Upper lobe of right lung (tissue), 1 donor: ENCODE measurements around the gene LRRC66. TPM values are rescaled to one million over a fixed set of nuclear protein-coding genes. Genes with fewer than 3 reads are reported as not detected.

Experiments
- ATAC-seq: fragments of 200-7000 bp; cut with Tn5 transposase; one replicate; pipeline ENCODE4 v1.9.1; 2020; ENCODE audit warnings: mild to moderate bottlenecking, moderate library complexity
- DNase-seq: peaks from one replicate; pipeline ENCODE4 v3.0.0-alpha.2; 2020
- H3K27ac ChIP-seq: fragments of 200-600 bp; one replicate; pipeline ENCODE4 v1.8.0; 2022
- H3K27me3 ChIP-seq: fragments of 200-600 bp; one replicate; pipeline ENCODE4 v1.8.0; 2022; ENCODE audit warnings: mild to moderate bottlenecking
- H3K36me3 ChIP-seq: fragments of 200-600 bp; one replicate; pipeline ENCODE4 v1.8.0; 2022
- H3K4me1 ChIP-seq: fragments of 200-600 bp; one replicate; pipeline ENCODE4 v1.8.0; 2022
- H3K4me3 ChIP-seq: fragments of 200-600 bp; one replicate; pipeline ENCODE4 v1.8.0; 2022; ENCODE audit warnings: mild to moderate bottlenecking
- H3K9me3 ChIP-seq: fragments of 200-600 bp; one replicate; pipeline ENCODE4 v1.8.0; 2022
- intact Hi-C: fragments of 100-400 bp; cut with DNase I; formaldehyde crosslinking; loops from one replicate; pipeline ENCODE4 v1.11.0; 2022
- total RNA-seq: library from RNA; stranded (reverse); fragmentation: NEBNext Ultra II Directional; extraction: Animal tissue kit (Norgen Biotek cat#: 25700); gene quantifications from one replicate; pipeline ENCODE4 v1.2.1, GENCODE V29; 2021
- TF ChIP-seq, protein P1 (sequence below): fragments of 200-600 bp; IDR thresholded peaks from one replicate; pipeline ENCODE4 v1.8.0; 2022; ENCODE audit warnings: antibody characterized with exemption
- donor health status: DM: no; HTN: yes; CAD: no; lungs with severe emphysema.

Gene LRRC66
- total RNA-seq, 1 donor from 2014 or later = 0.12 TPM

DNA sequence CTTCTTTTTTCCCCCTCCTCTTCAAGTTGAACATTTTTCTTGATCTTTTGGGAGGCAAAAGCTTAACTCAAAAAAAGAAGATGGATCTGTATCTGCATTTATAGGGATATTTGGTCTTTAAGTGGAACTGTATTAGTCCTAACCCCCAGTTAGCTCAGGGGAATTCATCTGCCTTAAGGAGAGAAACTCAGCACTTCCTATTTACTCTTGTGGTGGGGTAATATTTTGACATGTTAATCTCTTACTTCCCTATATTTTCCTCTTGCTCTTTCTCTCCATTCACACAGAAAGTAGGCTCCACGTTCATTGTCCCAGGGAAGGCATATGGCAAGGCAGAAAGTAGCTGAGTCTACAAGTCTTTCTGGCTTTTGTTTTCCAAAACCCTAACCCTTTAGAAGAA lies 5.3 kb downstream of the LRRC66 start:
- Histone ChIP-seq H3K4me3 (no peak overlapping the region), H3K36me3 (no peaks in the 10 kb centered on the region), H3K4me1 (no peaks in the 10 kb centered on the region), H3K9me3 (no peaks in the 10 kb centered on the region), H3K27me3 (no peaks in the 10 kb centered on the region), H3K27ac (no peak overlapping the region)
- DNase-seq = no peak
- intact Hi-C loops = no loop called here
- ATAC-seq = peak; percentile 46
- TF ChIP-seq, protein P1, sequence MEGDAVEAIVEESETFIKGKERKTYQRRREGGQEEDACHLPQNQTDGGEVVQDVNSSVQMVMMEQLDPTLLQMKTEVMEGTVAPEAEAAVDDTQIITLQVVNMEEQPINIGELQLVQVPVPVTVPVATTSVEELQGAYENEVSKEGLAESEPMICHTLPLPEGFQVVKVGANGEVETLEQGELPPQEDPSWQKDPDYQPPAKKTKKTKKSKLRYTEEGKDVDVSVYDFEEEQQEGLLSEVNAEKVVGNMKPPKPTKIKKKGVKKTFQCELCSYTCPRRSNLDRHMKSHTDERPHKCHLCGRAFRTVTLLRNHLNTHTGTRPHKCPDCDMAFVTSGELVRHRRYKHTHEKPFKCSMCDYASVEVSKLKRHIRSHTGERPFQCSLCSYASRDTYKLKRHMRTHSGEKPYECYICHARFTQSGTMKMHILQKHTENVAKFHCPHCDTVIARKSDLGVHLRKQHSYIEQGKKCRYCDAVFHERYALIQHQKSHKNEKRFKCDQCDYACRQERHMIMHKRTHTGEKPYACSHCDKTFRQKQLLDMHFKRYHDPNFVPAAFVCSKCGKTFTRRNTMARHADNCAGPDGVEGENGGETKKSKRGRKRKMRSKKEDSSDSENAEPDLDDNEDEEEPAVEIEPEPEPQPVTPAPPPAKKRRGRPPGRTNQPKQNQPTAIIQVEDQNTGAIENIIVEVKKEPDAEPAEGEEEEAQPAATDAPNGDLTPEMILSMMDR = no peak

DNA sequence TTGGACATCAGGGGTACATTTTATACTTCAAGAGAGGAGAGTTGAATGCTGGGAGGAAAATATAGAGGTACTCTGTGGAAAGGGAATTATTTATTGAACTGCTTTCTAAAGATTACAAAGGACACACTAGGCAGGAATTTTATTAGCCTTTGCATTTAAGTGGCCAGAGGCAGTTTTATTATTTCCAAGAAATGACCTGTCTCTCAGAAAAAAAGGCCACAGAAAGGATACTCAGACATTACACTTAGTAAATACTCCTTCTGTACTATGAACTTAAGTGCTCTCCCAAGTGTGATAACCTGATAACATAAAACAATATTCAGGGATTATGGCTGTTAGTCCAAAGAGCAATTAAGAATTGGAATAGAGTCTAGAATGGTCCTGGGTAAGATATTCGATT lies 7.5 kb downstream of the LRRC66 start:
- Histone ChIP-seq H3K36me3 (no peaks in the 10 kb centered on the region), H3K4me3 (no peak overlapping the region), H3K27ac (no peak overlapping the region), H3K4me1 (no peaks in the 10 kb centered on the region), H3K27me3 (no peaks in the 10 kb centered on the region), H3K9me3 (no peaks in the 10 kb centered on the region)
- DNase-seq = no peak
- TF ChIP-seq, protein P1 = no peak
- intact Hi-C loops = no loop called here
- no peak for ATAC-seq

DNA sequence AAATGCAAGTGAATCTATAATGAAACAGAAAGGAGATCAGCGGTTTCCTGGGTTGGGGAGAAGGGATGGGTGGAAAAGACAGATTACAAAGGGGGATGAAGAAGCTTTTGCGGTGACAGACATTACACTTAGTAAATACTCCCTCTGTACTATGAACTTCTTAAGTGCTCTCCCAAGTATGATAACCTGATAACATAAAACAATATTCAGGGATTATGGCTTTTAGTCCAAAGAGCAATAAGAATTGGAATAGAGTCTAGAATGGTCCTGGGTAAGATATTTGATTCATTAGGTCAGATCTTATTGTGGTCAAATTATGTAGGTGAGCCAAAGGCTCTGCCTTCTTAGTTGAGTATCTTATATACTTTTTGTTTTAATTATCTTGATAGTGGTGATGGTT lies 9.2 kb downstream of the LRRC66 start:
- H3K4me3 ChIP-seq = no peak overlapping the region
- no peak for DNase-seq
- no peak overlapping the region for H3K27ac ChIP-seq
- intact Hi-C loops = no loop called here
- H3K4me1 ChIP-seq = no peaks in the 10 kb centered on the region
- TF ChIP-seq, protein P1 = no peak
- H3K36me3 ChIP-seq = no peaks in the 10 kb centered on the region
- H3K9me3 ChIP-seq = no peaks in the 10 kb centered on the region
- no peak for ATAC-seq
- no peaks in the 10 kb centered on the region for H3K27me3 ChIP-seq

DNA sequence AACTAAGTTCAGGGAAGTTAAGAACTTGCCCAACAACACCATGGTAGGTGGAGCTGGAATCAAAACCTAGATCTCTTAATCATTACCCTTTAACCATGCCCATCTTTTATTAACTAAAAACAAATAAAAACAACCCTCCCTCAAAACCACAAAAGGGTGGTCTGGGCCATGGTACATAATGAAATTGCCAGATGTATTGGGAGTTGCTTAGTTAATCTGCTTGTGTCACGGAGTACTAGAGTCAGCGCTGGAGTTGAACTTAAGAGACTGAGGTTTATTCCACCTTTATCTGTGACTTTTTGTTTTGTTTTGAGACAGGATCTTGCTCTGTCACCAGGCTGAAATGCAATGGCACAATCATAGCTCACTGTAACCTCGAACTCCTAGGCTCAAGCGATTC lies 13.3 kb downstream of the LRRC66 start:
- TF ChIP-seq, protein P1 = no peak
- no peaks in the 10 kb centered on the region for H3K9me3 ChIP-seq
- no peaks in the 10 kb centered on the region for H3K4me1 ChIP-seq
- intact Hi-C loops = no loop called here
- no peak for DNase-seq
- no peaks in the 10 kb centered on the region for H3K27me3 ChIP-seq
- H3K36me3 ChIP-seq = no peaks in the 10 kb centered on the region
- no peak overlapping the region for H3K27ac ChIP-seq
- H3K4me3 ChIP-seq = no peak overlapping the region
- ATAC-seq = no peak

DNA sequence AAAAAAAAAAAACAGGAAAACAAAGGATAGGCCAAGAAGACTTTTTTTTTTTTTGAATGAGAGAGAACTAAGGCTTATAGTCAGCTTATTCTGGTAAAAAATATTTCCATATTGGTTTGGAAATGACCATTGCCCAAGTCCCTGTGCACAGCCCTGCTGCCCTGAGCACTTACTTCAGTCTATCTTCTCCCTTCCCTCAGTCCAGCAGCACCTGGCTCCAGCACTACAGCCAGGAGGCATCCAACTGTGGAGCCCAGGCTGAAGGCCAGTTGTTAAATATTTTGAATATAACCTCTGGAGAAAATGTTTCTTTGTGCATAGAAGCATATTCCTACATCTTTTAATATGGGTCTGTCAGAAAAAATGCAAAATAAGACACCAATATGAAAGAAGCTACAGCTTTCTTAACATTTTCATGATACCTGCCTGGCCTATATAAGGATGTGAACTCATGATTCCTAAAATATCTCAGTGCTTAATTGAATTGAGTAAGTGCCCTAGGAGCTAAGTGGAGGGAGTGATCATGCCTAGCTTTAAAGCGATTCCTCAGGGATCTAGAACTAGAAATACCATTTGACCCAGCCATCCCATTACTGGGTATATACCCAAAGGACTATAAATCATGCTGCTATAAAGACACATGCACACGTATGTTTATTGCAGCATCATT lies 14.4 kb downstream of the LRRC66 start:
- intact Hi-C loops = no loop called here
- H3K27me3 ChIP-seq = no peaks in the 10 kb centered on the region
- TF ChIP-seq, protein P1 = no peak
- H3K4me1 ChIP-seq = no peaks in the 10 kb centered on the region
- no peaks in the 10 kb centered on the region for H3K9me3 ChIP-seq
- no peaks in the 10 kb centered on the region for H3K36me3 ChIP-seq
- H3K4me3 ChIP-seq = no peak overlapping the region
- no peak overlapping the region for H3K27ac ChIP-seq
- DNase-seq (no peak), ATAC-seq (no peak)

DNA sequence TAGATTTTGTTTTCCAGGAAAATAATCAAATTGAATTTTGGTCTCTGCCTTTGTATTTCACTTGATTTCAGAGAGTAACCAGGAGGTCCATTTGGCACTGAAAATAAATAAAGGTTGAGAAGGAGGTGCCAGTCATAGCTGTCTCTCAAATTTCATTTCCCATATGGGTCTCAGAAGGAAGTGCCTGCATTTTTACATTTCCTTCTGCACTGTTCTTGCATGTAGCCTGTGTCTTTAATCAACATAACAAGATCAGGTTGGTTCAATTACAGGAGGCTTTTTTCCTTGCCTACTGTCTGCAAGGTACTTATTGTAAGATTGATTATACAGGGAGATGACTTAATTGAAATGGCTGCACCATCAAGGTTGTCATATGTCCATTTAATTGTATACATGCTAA lies 15.7 kb downstream of the LRRC66 start:
- Histone ChIP-seq H3K36me3 (no peaks in the 10 kb centered on the region), H3K9me3 (no peaks in the 10 kb centered on the region), H3K4me1 (no peaks in the 10 kb centered on the region), H3K27me3 (no peaks in the 10 kb centered on the region), H3K27ac (no peak overlapping the region), H3K4me3 (no peak overlapping the region)
- intact Hi-C loops = no loop called here
- ATAC-seq (no peak), DNase-seq (no peak)
- TF ChIP-seq, protein P1 = no peak
